HG02973 (cell line): ENCODE results near the gene CARS2.
"Not testable (repeated sequence)": the region's sequence is repeated elsewhere in the genome, so short reads cannot be mapped to it uniquely, and the experiment has no call there.

ENCODE experiments used
- ATAC-seq: cut with Tn5 transposase; IDR thresholded peaks from one replicate; pipeline ENCODE4 v1.9.1; 2021; ENCODE audit warnings: moderate library complexity; ENCODE audit not compliant: unreplicated experiment

The CARS2 gene

GRCh38 chr13:110683203-110683883, 22.6 kb downstream of the CARS2 start:
- ATAC-seq = no peak

- no peak for ATAC-seq
Observed at GRCh38 chr13:110682746-110683145, 23.2 kb downstream of the CARS2 start.

GRCh38 chr13:110681868-110682550, 23.9 kb downstream of the CARS2 start:
- no peak for ATAC-seq

GRCh38 chr13:110680852-110681251, 25.1 kb downstream of the CARS2 start:
- ATAC-seq = no peak

DNA sequence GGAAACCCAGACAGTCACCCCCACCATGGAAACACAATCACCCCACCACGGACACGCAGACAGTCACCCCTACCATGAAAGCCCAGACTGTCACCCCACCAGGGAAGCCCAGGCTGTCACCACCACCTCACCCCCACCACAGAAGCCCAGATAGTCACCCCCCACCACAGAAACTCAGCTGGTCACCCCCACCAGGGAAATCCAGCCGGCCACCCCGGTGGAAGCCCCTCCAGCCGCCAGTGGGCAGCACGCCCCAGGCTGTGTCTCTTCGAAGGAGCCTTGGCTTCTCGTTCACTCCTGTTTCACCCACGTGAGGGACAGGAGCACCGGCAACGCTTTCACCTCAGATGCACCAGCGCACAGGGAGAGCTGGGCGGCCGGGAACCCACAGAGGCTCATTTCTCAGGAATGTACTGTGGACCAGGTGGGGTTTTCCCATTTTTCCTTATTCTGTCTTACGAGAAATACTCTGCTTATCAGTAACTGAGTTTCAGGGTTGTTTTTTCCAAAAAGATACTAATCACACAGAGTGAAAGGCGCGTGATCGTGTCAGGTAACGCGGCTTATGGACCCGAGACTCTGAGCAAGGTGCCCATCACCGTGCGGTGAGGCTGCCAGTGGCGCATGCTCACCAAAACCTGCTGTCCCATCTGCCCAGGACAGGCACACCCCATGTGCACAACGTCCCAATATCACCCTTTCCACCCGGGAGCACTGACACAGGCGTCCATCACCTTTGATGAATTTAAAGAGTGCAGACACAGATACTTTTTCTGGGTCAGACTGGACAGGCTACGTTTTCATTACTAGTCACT, 28.0 kb downstream of the CARS2 start:
- no peak for ATAC-seq

GRCh38 chr13:110676595-110677587, 29.0 kb downstream of the CARS2 start:
- peak; percentile 55 for ATAC-seq

DNA sequence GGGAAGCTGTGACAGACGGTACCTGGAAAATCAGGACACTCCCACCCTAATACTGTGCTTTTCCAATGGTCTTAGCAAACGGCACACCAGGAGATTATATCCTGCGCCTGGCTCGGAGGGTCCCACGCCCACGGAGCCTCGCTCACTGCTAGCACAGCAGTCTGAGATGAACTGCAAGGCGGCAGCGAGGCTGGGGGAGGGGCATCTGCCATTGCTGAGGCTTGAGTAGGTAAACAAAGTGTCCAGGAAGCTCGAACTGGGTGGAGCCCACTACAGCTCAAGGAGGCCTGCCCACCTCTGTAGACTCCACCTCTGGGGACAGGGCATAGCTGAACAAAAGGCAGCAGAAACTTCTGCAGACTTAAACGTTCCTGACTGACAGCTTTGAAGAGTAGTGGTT, 36.1 kb downstream of the CARS2 start:
- ATAC-seq = not testable (repeated sequence)

GRCh38 chr13:110669036-110669435, 36.9 kb downstream of the CARS2 start:
- ATAC-seq = no peak

- no peak for ATAC-seq
Observed at GRCh38 chr13:110666255-110666533, 39.7 kb downstream of the CARS2 start.

GRCh38 chr13:110665491-110666254, 40.2 kb downstream of the CARS2 start:
- no peak for ATAC-seq

- no peak for ATAC-seq
Observed at GRCh38 chr13:110664673-110665072, 41.2 kb downstream of the CARS2 start.

DNA sequence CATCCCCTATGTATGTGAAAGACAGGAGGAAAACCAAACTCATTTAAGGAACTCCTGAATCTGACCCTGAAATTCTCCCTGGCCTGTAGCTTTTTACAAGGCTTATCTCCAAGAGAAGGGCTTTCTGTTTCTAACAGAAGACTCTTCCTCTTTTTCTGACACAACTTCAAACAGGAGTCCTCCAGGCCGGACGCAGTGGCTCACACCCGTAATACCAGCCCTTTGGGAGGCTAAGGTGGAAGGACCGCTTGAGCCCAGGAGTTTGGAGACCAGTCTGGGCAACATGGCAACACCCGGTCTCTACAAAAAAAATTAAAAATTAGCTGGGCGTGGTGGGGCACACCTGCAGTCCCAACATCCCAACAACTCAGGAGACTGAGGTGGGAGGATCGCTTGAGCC, 41.9 kb downstream of the CARS2 start:
- ATAC-seq = no peak

GRCh38 chr13:110663491-110663890, 42.4 kb downstream of the CARS2 start:
- ATAC-seq = no peak

GRCh38 chr13:110662777-110663443, 43.0 kb downstream of the CARS2 start:
- ATAC-seq = no peak

DNA sequence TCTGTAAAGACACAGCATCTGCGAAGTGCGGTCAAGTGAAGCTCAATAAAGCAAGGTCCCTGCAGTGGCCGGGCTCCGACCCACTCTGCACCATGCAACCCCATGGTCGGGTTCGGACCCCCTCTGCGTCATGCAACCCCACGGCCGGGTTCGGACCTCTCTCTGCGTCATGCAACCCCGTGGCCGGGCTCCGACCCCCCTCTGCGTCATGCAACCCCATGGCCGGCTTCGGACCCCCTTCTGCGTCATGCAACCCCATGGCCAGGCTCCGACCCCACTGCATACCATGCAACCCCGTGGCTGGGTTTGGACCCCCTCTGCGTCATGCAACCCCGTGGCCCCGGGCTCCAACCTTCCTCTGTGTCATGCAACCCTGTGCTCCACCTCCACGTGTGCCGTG, 43.8 kb downstream of the CARS2 start:
- ATAC-seq = no peak

- ATAC-seq = no peak
Observed at GRCh38 chr13:110661256-110661655, 44.7 kb downstream of the CARS2 start.

DNA sequence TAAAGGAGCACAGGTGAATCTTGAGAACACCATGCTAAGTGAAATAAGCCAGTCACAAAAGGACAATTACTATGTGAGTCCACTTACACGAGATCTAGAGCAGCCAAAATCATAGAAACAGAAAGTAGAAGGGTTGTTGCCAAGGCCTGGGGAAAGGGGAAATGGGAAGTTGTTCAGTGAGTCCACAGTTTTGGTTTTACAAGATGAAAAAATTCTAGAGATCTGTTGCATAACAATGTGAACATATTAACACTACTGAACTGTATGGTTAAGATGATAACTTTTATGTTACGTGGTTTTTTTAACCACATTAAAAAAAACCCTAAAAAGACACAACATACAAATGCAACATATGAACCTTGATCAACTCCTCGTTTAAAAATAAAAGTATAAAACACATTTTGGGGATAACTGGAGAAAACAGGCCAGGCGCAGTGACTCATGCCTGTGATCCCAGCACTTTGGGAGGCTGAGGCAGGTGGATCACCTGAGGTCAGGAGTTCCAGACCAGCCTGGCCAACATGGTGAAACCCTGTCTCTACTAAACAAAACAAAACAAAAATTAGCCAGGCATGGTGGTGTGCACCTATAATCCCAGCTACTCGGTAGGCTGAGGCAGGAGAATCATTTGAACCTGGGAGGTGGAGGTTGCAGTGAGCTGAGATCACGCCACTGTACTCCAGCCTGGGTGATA, 47.6 kb downstream of the CARS2 start:
- peak; percentile 90 for ATAC-seq

DNA sequence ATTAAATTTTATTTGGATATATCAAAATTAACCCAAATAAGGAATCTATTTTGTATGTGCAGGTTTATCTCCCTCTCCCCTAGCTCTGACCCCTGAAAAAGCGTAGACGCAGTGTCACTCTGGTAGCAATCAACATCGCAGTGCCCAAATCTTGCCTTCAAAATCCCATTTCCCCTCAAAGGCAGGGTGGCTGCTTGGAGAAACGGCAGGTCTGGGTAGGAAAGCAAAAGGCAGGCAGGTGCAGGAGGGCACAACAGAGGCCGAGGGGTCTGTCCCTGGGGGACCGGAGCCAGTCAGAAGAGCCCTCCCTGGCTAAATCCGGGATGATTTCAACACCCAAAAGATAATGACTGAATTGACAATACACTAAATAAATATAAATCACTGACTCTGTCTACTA, 48.7 kb downstream of the CARS2 start:
- ATAC-seq = no peak

- ATAC-seq = no peak
Observed at GRCh38 chr13:110653851-110654250, 52.1 kb downstream of the CARS2 start.
